Gastrocnemius medialis (tissue), 4 donors: Measurements from ENCODE around the gene NUDT7.

Source experiments
- POLR2A ChIP-seq, 2 donors: fragments of 450-650 bp; IDR thresholded peaks; one replicate each; pipeline ENCODE4 v1.6.1; 2017; ENCODE audit warnings: antibody characterized with exemption in 2 of 2, mild to moderate bottlenecking in 2 of 2, moderate library complexity in 2 of 2
- TF ChIP-seq, protein P1 (sequence below), 5 experiments: fragments of 450-650 bp in 3 of 5; fragments of 200-600 bp in 2 of 5; sonication (generic) in 2 of 5; IDR thresholded peaks in 4 of 5; conservative IDR thresholded peaks in 1 of 5; 1 replicate in 4 of 5; 2 replicates in 1 of 5; pipeline ENCODE4 v1.5.1; 2016 to 2019; ENCODE audit warnings: antibody characterized with exemption in 5 of 5, mild to moderate bottlenecking in 3 of 5, moderate library complexity in 3 of 5

DNA sequence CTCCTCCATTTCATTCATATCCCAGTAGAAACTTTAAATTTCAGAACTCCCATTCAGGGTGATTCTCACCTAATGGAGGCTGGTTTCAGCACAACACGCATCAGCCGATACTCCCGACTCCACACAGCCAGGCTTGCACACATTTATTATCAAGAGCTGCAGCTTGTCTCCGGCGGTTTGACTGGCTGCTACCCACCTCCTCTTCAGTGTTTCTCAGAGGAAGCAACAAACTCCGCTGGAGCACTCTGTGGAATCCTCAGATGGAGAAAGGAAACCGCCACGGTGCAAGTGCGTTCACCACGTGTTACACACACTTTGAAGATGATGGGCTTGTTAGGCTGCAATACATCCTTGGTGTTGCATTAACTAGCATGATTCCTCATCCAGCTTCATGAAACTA lies 39.7 kb upstream of the NUDT7 start:
- TF ChIP-seq, protein P1, sequence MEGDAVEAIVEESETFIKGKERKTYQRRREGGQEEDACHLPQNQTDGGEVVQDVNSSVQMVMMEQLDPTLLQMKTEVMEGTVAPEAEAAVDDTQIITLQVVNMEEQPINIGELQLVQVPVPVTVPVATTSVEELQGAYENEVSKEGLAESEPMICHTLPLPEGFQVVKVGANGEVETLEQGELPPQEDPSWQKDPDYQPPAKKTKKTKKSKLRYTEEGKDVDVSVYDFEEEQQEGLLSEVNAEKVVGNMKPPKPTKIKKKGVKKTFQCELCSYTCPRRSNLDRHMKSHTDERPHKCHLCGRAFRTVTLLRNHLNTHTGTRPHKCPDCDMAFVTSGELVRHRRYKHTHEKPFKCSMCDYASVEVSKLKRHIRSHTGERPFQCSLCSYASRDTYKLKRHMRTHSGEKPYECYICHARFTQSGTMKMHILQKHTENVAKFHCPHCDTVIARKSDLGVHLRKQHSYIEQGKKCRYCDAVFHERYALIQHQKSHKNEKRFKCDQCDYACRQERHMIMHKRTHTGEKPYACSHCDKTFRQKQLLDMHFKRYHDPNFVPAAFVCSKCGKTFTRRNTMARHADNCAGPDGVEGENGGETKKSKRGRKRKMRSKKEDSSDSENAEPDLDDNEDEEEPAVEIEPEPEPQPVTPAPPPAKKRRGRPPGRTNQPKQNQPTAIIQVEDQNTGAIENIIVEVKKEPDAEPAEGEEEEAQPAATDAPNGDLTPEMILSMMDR (IDR thresholded peaks at IDR 0.05 in 4 of 5, conservative IDR thresholded peaks at IDR 0.05 in 1 of 5) = no peak
- no peak for TF ChIP-seq POLR2A (IDR thresholded peaks at IDR 0.05)
